HEK293T (cell line): ENCODE results near the gene GPATCH8.

Experiments used
- ARNT ChIP-seq: fragments of 450-650 bp; IDR thresholded peaks from 2 replicates; pipeline ENCODE4 v1.6.1; 2017; ENCODE audit warnings: mild to moderate bottlenecking
- CTBP1 ChIP-seq: fragments of 450-650 bp; IDR thresholded peaks from 2 replicates; pipeline ENCODE4 v1.6.1; 2016; ENCODE audit warnings: borderline replicate concordance
- FOXM1 ChIP-seq: fragments of 450-650 bp; IDR thresholded peaks from 2 replicates; pipeline ENCODE4 v1.6.1; 2017; ENCODE audit warnings: mild to moderate bottlenecking, borderline replicate concordance
- L3MBTL2 ChIP-seq: fragments of 450-650 bp; conservative IDR thresholded peaks from 2 replicates; pipeline ENCODE4 v1.6.1; 2016; ENCODE audit warnings: mild to moderate bottlenecking
- NFRKB ChIP-seq: fragments of 450-650 bp; IDR thresholded peaks from 2 replicates; pipeline ENCODE4 v1.6.1; 2016; ENCODE audit warnings: mild to moderate bottlenecking, moderate library complexity
- SUZ12 ChIP-seq: fragments of 450-650 bp; IDR thresholded peaks from 2 replicates; pipeline ENCODE4 v1.6.1; 2016; ENCODE audit warnings: mild to moderate bottlenecking
- TARDBP ChIP-seq: fragments of 450-650 bp; IDR thresholded peaks from 2 replicates; pipeline ENCODE4 v1.6.1; 2016

GRCh38 chr17:44390250-44390870, 112.8 kb downstream of the GPATCH8 start:
- TF ChIP-seq FOXM1 (no peak), TARDBP (no peak), SUZ12 (no peak), ARNT (no peak), L3MBTL2 (no peak), NFRKB (no peak), CTBP1 (no peak)
